Activated T-cell treated with anti-CD3 and anti-CD28 coated beads, Interleukin-2, amount 50 U/mL, for 48 hours (primary cell): ENCODE measurements around the gene PNRC1.
A peak's percentile ranks its signal among the peaks of the same experiment; 100 is the strongest.
"Not testable (repeated sequence)": the region's sequence is repeated elsewhere in the genome, so short reads cannot be mapped to it uniquely, and the experiment has no call there.

Source experiments
- DNase-seq, 2 experiments: peaks; one replicate each; pipeline ENCODE4 v3.0.0-alpha.2; 2020

PNRC1 gene

GRCh38 chr6:89080281-89081128, at the start of gene PNRC1:
Gene PNRC1, plus strand, starts transcription at chr6:89080751. Its CDS starts 144 bp downstream, at chr6:89080895.
- DNase-seq, result peak; percentile 100

DNA sequence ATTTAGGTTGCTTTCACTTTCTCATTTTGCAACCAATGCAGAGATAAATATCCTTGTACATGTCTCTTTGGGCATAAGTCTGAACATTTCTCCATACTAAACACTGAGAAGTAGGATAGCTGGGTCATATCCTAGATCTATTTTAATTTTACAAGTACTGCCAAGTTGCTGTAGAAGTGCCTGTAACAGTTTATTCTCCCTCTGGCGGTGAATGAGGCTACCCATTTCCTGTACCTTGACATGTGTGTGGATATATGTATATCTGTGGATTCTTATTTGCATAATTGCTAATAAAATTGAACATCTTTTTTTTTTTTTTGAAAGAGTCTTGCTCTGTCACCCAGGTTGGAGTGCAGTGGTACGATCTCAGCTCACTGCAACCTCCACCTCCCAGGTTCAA, 48.0 kb upstream of the PNRC1 start:
- no peak for DNase-seq

DNA sequence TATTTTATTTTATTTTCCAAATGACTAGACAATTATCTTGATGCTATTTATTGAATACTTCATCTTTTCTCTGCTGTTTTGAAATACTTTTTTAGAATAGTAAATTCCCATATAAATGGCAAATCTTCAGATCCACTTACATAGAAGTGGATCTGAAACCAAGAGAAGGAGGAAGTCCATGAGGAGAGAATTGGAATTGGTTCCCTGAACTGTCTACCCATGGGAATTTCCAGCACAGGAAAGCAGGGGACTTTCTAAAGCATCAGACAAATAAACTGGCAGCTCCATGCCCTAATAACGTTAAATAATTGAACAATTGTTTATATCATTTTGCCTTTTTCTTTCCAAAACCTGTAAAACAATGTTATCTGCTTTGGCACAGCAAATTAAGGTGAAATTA, 47.1 kb upstream of the PNRC1 start:
- no peak for DNase-seq

GRCh38 chr6:89034116-89034515, 46.4 kb upstream of the PNRC1 start:
- DNase-seq, result not testable (repeated sequence)

- DNase-seq, result no peak
Measured at GRCh38 chr6:89034586-89035251, 45.8 kb upstream of the PNRC1 start.

- DNase-seq, result no peak
Measured at GRCh38 chr6:89035252-89036101, 45.1 kb upstream of the PNRC1 start.

GRCh38 chr6:89037141-89037900, 43.2 kb upstream of the PNRC1 start:
- no peak for DNase-seq

- not testable (repeated sequence) for DNase-seq
Measured at GRCh38 chr6:89037901-89038293, 42.7 kb upstream of the PNRC1 start.

GRCh38 chr6:89042664-89043063, 37.9 kb upstream of the PNRC1 start:
- DNase-seq, result no peak

- DNase-seq, result no peak
Measured at GRCh38 chr6:89044328-89045010, 36.1 kb upstream of the PNRC1 start.

DNA sequence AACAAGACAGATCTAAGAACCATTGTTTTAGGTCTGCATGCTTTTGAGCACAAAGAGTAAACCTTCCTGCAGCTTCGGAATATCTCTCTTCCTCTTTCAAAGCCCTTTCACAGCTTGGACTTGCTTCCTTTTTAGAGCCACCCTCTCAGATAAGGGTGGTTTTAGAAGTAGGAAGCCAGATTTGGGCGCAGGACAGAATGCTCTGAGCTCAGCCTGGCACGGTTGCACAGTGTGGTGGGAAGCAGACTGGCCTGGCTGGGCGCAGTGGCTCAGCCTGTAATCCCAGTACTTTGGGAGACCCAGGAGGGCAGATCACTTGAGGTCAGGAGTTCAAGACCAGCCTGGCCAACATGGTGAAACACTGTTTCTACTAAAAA, 35.6 kb upstream of the PNRC1 start:
- DNase-seq, result no peak

DNA sequence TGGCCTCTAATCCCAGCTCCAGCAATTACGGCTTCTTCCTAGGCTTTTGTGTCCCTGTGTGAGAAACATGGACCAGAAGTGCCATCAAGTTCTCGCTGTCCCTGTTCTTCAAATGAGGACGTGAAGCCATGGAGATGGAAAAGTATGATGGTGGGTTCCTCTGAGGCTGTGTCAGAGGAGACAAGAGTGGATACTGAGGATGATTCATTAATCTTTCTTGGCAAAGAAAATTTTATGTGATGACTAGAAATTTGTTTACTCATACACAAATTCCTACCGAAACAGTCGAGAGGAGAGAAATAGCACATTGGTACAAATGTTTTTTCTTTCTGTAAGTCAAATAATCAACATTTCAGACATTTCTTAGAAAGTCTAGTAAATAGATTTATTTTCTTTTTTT, 35.0 kb upstream of the PNRC1 start:
- DNase-seq, result no peak

DNA sequence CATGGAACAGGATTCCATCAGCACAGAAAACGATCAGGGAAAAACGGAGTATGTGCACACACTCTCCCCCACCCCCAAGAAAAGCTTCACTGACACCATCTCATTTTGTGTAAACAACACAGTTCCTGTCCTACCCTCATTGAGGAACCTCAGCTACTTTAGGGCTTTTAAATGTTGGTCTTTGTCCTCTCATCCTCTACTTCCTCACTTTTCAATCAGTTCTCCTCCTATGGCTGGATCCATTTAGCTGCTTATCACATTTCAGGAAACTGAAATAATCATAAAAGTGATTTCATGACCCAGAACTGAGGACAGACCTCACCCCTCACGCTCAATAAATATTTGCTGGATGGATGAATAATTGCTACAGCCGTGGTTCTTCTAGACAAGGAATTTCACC, 33.1 kb upstream of the PNRC1 start:
- DNase-seq, result no peak

DNA sequence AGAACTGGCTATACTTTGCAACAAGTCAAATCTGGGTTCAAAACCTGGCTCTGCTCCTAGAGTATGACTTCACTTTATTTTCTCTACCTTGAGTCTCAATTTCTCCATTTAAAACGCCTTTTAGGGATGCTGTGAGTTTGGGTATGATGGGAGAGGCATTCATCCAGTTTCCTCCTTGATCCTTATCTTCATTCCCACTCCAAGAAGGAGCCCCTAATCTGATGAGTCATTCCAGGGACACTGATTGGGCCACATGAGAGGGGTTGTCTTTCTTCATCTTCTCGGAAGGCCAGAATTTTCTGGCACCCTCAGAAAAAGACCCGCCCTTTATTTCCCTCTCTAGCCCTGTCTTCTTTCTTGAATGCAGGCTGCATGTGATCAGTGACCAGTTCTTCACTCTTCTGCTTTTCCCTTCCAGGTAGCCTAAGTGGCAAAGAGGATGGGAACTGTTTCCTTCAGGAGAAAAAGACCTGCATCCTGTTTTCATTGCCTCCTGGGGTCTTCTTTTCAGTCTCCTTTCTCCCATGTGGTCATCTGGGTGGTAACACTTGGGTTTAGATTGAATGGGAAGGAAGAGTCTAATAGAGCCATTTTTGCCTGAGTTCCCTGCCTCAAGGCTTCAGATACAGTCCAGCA, 32.1 kb upstream of the PNRC1 start:
- DNase-seq, result no peak

- no peak for DNase-seq
Measured at GRCh38 chr6:89048985-89049384, 31.6 kb upstream of the PNRC1 start.

DNA sequence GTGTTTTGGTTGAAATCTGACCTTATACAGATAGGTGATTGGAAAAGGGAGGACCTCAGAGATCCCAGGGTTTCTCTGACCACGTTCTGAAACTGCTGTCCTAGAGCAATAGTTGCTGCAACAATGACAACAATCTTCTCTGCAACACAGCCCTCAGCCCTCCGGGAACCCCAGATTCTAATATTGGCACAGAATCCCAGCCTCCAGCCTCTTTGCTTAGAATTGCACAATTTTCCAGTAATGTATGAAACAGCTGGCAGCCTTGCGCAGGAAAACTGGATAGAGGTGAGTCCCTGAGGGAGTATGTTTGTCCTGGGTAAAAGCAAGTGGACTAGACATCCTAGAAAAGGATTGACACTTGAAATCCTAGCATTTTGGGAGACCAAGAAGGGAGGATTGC, 30.4 kb upstream of the PNRC1 start:
- DNase-seq, result no peak

GRCh38 chr6:89050697-89051096, 29.9 kb upstream of the PNRC1 start:
- no peak for DNase-seq

- no peak for DNase-seq
Measured at GRCh38 chr6:89051676-89052075, 28.9 kb upstream of the PNRC1 start.

- no peak for DNase-seq
Measured at GRCh38 chr6:89054208-89054607, 26.3 kb upstream of the PNRC1 start.

DNA sequence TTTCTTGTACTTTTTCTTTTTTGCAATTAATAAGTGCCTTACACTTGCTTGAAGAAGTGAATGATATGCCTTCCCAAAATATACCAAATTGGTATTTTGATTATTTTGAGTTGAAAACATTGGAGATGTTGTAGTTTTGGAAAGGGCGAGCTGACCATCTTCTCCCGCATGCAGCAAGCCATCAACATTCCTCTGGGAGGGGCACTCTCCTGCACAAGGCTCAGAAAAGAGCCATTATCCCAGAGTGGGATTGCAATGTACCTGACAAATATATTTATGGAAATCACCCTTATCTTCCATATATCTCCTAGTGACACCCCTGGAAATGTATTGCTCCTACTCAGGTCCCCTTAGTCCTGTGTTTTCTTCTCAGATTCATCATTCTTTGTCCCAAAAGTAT, 22.8 kb upstream of the PNRC1 start:
- no peak for DNase-seq

- no peak for DNase-seq
Measured at GRCh38 chr6:89058627-89059026, 21.9 kb upstream of the PNRC1 start.

DNA sequence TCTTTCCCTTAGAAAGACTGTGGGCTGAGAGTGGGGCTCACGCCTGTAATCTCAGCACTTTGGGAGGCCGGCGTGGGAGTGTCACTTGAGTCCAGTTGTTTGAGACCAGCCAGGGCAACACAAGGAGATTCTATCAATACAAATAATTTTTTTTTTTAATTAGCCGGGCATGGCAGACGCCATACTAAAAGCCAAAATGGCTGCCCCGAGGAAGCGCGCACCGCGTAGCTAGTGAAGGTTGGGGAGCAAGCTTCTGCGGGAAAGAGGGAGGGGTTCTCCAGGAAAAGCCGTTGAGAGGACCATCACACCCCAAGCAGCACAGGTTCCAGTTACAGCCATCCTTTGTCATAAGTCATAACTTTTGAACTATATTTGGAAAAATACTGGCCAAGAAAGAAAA, 21.3 kb upstream of the PNRC1 start:
- no peak for DNase-seq
